GM18868 (cell line): Measurements from ENCODE around the gene PIK3C2B.

ENCODE experiments used
- ATAC-seq: cut with Tn5 transposase; IDR thresholded peaks from one replicate; pipeline ENCODE4 v1.9.1; 2021; ENCODE audit warnings: mild to moderate bottlenecking, moderate library complexity; ENCODE audit not compliant: unreplicated experiment

PIK3C2B gene

DNA sequence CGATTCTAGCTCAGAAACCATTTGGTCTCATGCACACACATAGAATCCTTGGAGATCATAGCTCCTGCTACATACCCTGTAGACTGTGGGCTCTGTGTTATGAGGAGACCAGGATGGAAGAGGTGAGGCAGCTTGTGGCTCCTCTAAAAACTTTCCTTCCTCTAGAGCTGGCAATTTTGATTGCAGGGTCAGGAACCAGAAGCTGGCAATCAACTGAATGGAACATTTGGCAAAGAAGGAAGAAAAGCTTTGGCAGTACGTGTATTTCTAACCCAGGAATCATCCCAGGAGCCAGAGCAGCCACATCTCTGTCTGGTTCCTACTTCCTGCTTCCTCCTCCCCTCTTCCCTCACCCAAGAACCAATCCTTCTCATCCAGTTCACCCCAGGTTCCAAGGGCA, 15.7 kb downstream of the PIK3C2B start:
- no peak for ATAC-seq

DNA sequence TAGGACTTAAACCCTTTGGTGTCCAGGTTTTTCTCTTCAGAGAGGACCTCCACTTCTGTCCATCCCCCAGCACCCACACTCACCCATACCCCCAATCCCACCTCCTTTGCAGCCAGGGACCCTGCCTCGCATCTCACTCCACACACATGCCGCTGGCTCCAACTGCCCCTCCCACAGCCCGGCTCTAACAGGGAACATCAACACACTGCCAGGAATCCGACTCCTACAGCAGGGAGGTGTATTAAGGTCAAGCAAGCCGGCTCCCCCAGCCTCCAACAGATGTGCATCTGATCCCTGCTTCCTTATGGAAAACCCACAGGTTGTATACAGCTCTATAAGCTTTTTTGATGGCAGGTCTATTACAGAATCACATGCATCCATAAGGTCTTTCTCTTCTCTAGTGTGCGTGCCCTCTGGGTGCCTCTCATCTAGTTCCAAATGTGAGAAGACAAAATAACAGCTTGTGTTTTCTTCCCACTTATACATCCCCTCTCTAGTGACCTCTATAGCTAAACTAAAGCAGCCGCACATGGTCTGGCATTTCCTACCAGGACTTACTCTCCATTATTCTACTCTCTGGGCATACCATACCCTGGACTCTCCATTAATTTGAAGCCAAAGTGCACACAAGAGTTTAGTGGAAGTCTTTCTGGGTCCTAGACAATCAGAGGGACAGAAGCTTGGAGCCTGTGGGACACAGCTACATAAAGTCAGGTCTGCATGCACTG, 16.3 kb downstream of the PIK3C2B start:
- no peak for ATAC-seq

DNA sequence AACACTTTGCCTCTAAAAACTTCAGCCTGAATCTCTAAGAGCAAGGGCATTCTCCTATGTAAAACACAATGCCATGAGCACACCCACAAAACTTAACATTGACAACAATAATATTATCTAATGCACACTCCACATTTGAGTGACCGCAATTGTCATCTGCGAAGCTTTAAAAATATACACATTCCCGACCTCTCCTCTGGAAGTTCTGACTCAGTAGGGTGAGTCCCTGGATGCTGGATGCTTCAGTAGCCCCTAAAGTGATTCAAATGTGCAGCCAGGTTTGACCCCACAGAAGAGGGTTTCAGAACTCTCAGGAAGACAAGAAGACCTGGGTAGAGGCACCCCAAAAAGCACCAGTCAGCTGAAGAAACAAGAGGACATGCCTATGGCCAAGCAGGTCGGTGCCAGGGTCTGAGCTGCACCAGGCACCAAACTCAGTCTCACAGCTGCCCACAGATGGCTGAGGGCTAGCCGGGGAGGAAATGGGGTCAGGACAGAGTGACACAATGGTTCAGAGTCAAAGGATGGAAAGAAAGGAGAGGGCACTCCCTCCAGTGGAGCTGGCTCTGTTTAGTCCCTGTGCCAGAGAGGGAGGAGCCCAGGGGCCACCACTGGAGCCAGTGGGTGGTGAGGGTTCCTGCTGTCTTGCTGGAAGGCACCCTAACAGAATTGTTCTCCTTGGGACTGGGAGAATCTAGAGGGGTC, 17.4 kb downstream of the PIK3C2B start:
- no peak for ATAC-seq

DNA sequence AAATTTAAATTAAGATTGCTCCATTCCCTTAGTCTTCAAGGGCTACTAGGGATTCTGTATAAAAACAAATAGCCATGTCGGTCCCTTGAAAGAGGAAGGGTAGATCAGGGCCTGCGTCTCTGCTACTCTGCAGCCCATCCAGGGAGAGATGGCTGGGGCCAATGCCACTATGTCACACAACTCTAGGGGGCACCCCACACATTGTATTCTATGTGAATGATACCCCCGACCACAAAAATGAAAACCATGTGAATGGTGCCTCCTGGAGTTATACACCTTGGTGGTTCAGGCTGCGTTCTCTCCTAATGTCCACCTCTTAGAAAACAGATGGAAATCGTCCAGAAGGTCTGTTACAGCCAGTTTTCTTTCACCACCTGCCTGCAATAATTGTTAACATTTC, 18.0 kb downstream of the PIK3C2B start:
- no peak for ATAC-seq

DNA sequence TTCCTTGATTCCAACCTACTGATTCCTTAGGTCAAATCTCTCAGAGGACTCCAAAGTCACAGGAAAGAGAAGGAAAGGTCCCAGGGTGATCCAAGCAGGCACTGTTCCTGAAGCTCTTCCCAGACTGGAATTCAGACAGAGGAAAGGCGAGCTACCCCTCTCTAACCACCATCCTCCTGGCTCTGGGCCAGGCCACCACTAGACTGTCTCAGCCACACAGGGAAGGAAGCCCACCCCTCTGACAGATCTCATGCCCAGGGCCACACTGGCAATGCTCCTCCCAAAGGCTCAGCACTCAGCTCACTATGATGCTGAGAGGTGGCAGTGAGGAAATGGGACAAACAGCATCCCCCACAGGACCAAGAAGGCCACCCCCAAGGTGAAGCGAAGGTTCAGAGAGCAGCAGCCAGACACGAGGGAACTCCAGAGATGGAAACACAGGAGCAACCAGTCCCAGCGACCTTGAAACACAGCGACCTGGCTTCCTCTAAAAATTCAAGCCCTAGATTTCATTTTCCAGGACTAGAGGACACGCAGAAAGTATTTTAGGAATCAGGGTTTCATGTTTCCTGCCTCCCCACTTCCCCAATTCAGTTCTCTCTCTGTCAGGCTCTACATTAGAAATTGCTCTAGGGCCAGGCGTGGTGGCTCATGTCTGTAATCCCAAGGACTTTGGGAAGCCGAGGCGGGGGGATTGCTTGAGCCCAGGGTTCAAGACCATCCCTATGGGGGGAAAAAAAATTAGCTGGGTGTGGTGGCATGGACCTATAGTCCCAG, 18.8 kb downstream of the PIK3C2B start:
- ATAC-seq = no peak

DNA sequence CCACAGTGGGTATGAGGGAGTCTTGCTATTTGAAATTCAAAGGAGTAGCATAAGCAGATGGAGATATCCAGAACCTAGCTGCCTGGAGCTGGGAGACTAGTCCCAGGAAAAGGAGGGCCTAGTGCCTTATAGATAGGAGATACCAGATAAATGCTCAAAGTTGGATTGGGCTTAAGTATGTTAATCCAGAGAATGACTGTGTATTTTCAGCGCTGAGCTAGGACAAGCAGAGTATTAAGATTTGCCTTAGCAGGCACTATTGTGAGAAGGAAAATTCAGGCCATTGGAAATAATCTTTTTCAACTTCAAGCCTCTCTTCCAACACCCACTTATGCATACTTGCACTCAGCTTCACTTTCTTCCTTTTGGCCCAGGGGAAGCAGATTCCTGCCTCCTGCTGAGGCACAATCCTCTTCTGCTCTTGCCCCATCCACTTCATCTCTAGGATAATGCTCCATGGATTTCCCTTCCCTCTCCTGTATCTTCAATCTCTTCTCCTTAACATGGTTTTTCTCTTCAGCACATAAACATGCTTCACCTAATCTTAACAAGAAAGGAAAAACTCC, 21.1 kb downstream of the PIK3C2B start:
- no peak for ATAC-seq

DNA sequence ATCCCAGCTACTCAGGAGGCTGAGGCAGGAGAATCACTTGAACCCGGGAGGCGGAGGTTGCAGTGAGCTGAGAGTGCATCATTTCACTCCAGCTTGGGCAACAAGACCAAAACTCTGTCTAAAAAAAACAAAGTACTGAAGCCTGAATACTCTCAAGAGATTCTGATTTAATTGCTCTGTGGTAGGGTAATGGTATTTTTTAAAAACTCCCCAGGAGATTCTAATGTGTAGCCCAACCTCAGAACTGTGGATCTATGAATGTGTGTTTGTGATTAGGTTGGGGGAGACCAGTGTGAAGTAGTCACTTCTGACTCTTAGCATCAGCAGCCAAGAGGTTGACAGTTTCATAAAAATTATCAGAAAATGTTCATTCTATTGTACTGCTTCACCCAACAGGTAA, 21.9 kb downstream of the PIK3C2B start:
- no peak for ATAC-seq

DNA sequence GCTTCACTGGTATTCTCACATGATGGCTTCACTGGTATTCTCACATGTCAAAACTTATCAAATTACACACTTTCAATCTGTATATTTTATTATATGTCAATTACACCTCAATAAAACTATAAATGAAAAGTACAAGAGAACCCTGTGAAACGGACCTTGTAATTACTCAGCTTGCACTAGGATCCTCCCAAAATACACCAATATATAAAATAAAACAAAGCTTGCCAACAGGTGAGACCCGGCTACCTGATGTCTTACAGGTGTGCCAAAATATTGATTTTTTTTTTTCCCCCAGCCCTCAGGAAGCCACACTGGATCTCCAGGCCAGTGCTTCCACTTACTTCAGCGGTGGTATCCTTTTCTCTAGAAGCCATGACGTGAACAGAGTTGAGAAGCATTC, 22.9 kb downstream of the PIK3C2B start:
- no peak for ATAC-seq

DNA sequence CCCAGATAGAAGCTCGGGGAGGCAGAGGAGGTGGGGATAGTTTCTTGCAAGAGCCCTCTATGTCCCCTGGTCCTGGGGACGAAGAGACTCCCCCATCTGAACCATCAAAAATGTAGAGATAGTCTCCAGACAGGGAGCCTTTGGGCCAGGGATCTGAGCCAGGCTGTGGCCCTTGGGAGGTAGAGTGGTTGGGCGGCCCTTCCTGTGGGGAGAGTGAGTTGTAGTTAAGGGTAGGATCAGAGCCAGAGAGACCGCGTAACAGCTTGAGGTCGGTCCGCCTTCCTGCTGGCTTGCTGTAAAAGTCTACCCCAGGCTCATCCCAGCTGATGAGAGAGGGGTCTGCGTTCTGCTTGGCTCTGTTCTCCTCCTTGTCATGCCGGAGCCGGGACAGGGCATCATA, 25.3 kb downstream of the PIK3C2B start:
- no peak for ATAC-seq

DNA sequence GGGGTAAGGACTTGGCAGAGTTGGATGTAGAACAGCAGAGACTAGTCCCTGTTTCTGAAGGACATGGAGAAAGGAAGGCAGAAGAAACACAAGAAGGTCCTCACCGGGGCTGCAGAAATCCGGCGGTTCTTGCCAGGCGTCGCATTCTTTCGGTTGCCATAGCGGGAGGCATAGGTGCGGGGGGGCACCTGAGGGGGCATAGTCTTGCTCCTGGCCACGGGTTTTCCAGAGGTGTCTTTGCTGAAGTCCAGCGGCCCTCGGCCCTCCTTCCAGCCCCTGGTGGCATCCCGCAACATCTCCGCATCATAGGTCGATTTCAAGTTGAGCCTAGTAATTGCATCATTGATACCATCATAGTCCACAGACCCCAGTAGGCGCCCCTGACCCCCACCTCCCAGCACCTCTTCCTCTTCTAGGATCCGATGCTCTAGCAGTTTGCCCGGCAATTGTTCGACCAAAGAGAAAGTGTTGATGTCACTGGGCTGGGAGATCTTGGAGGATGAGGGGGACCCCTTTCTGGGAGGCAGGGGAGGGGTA, 25.8 kb downstream of the PIK3C2B start:
- no peak for ATAC-seq

DNA sequence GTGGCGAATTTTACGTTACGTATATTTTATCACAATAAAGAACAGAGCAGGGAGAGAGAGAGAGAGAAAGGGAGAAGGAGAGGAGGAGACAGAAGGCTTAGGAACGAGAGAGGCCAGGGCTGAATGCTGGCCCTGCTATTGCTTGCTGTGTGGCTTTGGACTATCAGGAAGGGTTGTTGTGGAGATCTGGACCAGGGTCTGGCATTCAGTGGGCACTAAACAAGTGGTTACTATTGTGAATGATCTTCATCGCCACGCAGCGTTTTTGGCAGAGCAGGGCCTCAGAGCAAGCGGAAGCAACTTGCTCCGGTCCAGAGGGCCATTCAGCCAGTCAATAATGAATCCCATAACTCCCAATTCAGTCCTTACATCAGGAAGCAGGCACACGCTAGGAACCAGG, 26.4 kb downstream of the PIK3C2B start:
- ATAC-seq = no peak

DNA sequence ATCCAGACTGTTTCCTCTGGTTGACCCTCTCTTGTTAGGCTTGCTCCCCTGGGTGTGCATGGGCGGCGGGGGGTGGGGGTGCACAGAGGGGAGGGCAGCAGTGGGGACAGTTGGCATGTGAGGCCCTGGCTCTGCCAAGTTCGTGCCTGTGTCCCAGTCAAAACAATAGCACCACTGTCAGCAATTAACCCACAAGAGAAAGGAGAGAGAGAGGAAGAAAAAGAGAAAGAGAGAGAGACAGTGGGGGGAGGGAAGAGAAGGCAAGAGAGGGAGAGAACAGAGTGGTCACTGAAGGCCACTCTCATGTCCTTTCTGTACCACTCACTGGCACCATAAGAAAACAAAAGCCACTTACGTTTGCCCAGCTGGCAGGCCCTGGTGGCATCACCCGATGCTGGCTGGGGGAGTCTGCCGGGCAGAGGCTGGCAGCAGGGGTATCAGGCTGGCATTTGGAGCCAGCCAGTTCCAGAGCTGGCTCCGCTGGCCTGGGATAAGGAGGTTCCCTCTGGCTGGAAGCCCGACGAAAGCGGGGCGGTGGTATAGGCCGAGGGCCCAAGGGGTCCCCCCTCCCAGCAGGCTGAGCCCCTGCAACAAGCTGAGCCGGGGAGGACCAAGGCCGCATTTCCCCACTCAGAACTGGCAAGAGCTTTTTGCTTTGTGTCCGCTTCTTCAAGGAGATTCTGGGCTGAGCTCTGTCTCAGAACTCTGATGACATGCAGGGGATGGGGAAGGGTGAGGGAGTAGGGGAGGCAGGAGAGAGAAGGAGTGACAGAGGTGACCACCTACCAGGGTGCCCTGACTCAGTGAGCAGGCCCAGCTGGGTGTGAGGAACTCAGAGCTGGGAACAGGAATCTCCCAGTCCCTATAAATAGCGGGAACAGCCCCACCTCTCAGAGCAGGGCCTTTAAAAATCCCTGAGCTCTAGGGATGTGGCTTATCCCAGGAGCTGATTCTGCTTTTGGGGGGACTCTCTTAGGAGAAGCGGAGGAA, 27.9 kb downstream of the PIK3C2B start:
- no peak for ATAC-seq

DNA sequence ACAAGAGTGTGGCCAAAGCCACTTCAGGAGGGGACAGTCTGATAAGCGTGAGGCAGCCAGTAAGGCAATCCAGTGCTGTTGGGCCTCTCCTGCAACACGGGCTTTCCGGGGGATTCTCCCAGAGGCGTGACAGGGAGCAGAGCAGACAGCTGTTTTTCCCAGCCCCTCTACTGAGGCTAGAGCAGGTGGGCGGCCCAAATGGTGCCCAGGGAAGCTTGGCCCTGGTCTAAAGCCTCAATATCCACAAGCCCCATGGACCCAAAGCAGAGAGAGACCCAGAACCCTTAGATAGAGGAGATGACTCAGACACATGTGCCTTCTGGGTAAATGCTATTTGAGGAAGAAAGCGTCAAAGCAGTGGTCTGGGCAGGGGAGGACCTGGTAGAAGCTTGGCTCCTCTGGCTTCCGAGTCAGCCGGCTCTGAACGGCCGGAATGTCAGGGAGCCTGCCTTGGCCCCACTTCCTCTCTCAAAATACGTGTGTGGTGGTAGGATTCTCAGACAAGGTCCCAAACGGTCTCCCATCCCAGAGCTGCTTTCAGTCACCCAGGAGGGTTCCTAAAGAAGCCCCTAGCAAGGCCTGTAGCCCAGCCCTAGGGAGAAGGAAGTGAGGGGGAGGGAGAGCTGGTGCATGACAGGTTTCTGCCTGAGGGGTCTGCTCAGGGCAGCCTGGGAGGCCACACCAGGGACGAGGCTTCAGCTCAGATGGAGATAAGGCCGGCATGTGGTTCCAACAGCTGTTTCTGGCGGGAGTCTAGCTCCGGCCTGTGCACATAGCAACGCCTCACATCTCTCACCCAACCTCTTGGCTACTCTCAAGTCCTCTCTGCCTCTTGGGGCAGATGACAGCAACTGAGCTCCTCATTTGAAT, 28.8 kb downstream of the PIK3C2B start:
- peak; percentile 65 for ATAC-seq

DNA sequence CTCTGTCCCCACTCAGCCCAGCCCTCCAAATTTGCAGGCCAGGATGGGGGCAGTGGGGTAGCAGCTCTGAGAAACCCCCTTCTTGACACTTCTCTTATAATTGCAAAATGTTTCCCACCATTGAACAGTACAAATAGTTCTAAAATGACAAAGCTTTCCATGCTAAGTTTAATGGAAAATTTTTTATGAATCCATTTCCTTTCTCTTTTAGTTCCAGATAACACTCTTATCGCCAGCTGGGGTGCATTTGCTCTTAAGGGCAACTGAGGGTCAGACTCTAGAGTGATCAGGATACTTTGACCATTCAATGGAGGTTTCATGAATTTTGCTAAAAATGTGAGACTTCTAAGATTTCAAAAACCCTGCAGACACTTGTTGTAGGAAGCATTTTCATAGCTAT, 29.9 kb downstream of the PIK3C2B start:
- ATAC-seq = no peak

DNA sequence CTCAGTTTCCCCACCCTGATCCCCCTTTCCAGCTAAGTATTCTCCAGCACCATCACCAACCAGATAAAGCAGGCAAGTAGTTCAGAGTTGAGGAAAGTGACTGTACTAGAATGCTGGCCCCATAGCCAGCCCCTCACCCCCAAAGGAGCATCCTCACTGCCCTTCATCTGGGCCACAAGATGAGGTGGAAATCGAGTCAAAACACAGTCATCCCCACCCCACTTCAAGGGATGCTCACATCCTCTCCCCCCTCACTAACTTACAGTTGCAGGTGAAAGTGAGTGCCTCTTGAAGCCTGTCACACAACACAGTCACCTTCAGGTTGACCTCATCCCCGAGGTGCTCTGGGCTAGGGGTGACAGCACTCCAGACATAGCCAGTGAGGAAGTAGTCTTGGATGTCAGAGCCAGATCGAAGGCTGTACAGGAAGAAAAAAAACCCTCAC, 30.4 kb downstream of the PIK3C2B start:
- no peak for ATAC-seq

DNA sequence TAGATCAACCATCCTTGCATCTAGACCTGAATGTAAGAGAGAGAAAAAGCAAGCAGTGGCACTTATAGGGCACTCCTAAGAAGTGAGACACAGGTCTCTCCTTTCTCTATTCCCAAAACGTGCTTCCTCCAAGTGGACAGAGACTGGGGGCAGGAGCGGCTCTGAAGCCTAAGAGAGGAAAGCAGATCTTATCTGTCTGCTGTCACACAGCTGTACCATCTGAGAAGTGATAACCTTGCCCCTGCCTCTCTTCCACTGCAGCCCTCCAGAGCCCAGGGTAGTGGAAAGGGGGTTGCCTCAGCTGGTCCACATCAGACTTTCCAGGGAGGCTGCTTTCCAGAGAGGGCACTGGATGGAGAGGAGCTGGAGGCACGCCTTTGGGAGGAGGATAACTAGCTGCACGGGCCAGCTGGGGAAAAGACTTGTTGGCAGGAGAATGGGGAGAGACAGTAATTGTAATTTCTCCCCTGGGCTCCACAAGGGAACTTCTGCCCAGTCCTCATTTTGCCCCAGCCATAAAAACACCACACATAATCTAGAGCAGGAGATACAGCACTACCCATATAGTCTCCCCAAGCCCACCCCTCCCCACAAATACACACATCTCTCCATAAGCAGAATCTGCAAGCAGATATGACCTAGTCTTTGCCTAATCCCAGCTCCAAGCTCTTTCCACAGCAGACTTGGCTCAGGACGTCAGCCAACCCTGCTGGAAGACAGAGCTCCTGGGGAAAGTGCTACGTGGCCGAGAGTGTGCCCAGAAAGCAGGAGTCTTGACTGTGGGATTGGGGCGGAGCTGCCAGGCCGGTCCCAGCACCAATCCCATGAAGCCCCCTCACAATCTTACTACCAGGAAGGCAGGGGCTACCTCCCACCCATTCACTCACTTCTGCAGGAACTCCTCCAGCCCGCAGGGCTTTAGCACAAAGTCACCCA, 31.2 kb downstream of the PIK3C2B start:
- ATAC-seq = no peak

DNA sequence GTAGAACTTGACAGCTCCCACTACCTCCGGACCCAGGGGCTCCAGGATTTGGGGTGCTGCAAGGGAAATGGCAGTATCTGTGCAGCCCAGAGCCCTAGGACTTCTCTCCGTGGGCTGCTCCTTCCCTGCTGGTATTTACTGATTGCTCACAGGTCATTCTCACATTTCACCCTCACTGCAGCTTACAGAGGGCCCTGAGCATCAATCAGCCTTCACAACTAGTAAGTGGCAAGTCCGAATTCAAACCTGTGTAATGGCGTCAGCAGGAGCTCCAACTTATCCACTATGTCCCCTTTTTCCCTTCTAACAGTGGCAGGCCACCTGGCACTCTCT, 32.4 kb downstream of the PIK3C2B start:
- no peak for ATAC-seq
